Smooth muscle cell (in vitro differentiated cells): ENCODE measurements around the gene EPX. TPM values are rescaled to one million over a fixed set of nuclear protein-coding genes. Genes with fewer than 3 reads are reported as not detected.

ENCODE experiments used
- DNase-seq: peaks from one replicate; lab custom pipeline; 2025; ENCODE audit not compliant: unreplicated experiment; lab: John Stamatoyannopoulos, UW
- H2AFZ ChIP-seq: fragments of 200-600 bp; sonication (generic); 2 replicates; pipeline ENCODE4 v1.6.0; 2016; ENCODE audit warnings: antibody characterized with exemption, low read depth, mild to moderate bottlenecking
- H3F3A ChIP-seq: fragments of 200-600 bp; sonication (generic); 2 replicates; pipeline ENCODE4 v1.6.0; 2017; ENCODE audit warnings: antibody characterized with exemption, low read depth
- H3K27ac ChIP-seq: fragments of 200-600 bp; sonication (generic); 2 replicates; pipeline ENCODE4 v1.5.1; 2016; ENCODE audit warnings: low read depth, mild to moderate bottlenecking
- H3K27me3 ChIP-seq: fragments of 200-600 bp; sonication (generic); 2 replicates; pipeline ENCODE4 v1.6.1; 2016; ENCODE audit warnings: low read depth, mild to moderate bottlenecking
- H3K36me3 ChIP-seq: fragments of 200-600 bp; sonication (generic); 2 replicates; pipeline ENCODE4 v1.5.1; 2016; ENCODE audit warnings: low read depth
- H3K4me1 ChIP-seq: fragments of 200-600 bp; sonication (generic); 2 replicates; pipeline ENCODE4 v1.5.1; 2016; ENCODE audit warnings: low read depth
- H3K4me2 ChIP-seq: fragments of 200-600 bp; sonication (generic); 2 replicates; pipeline ENCODE4 v1.6.0; 2016; ENCODE audit warnings: mild to moderate bottlenecking
- H3K4me3 ChIP-seq: fragments of 200-600 bp; sonication (generic); 2 replicates; pipeline ENCODE4 v1.5.1; 2016; ENCODE audit warnings: mild to moderate bottlenecking
- H3K79me2 ChIP-seq: fragments of 200-600 bp; sonication (generic); 2 replicates; pipeline ENCODE4 v1.6.0; 2016; ENCODE audit warnings: low read depth, mild to moderate bottlenecking
- H3K9ac ChIP-seq: fragments of 200-600 bp; sonication (generic); 2 replicates; pipeline ENCODE4 v1.6.0; 2016; ENCODE audit warnings: low read depth
- H3K9me3 ChIP-seq: fragments of 200-600 bp; sonication (generic); replicated peaks from 2 replicates; pipeline ENCODE4 v1.5.1; 2016; ENCODE audit warnings: low read depth
- H4K20me1 ChIP-seq: fragments of 200-600 bp; sonication (generic); 2 replicates; pipeline ENCODE4 v1.6.0; 2016; ENCODE audit warnings: low read depth
- CTCF ChIP-seq: fragments of 200-600 bp; sonication (generic); IDR thresholded peaks from 2 replicates; pipeline ENCODE4 v1.5.1; 2017; ENCODE audit warnings: borderline replicate concordance, mild to moderate bottlenecking, antibody characterized with exemption; ENCODE audit not compliant: insufficient read depth, poor library complexity, severe bottlenecking
- WGBS: methylation state at CpG from one replicate; pipeline ENCODE4 v1.1.7; 2016; ENCODE audit warnings: low lambda C conversion rate; 5-methylcytosine and 5-hydroxymethylcytosine counted together
- polyA plus RNA-seq: library from polyadenylated mRNA; unstranded; fragments of >200 nt; fragmentation: Nextera tagmentation; extraction: Ambion mirVana; gene quantifications from 2 replicates; pipeline ENCODE4 v1.2.1, GENCODE V29; 2016
- total RNA-seq: library from RNA; depleted of rRNA; stranded (reverse); fragments of >200 nt; gene quantifications from 2 replicates; pipeline ENCODE4 v1.2.3, GENCODE V29; 2014

The EPX gene
- total and polyA plus RNA-seq, 2 experiments from 2014 or later = not detected

DNA sequence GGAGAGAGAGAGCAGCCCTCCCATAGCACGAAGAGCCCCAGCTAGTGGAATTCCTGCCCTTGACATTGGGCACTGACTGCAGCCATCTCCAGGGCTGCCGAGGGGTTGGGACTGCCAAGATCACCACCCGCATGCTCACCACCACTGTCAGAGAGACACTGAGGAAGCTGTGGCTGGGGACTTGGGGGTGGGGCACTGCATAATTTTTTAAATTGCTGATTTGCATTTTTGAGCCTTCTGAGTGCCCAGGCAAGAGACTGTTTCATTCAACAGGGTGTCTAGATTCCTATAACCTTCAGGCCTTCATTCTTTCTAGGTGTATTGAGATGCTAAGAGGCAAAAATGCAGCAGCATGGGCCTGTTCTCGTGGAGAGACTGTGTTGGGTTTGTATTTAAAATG is 9.0 kb upstream of the EPX start:
- Histone ChIP-seq H3K4me2 (no peak overlapping the region), H3K9ac (no peak overlapping the region), H3K27me3 (peaks cover 3% of the 10 kb centered on the region), H3K4me1 (no peaks in the 10 kb centered on the region), H2AFZ (no peak overlapping the region), H3K27ac (no peak overlapping the region), H3K4me3 (no peak overlapping the region), H4K20me1 (no peaks in the 10 kb centered on the region), H3K9me3 (no peaks in the 10 kb centered on the region), H3F3A (no peaks in the 10 kb centered on the region), H3K79me2 (no peaks in the 10 kb centered on the region), H3K36me3 (no peaks in the 10 kb centered on the region)
- no peak for TF ChIP-seq CTCF
- DNase-seq = no peak
- WGBS = 96% methylated on average over 4 of the region's 4 CpGs

DNA sequence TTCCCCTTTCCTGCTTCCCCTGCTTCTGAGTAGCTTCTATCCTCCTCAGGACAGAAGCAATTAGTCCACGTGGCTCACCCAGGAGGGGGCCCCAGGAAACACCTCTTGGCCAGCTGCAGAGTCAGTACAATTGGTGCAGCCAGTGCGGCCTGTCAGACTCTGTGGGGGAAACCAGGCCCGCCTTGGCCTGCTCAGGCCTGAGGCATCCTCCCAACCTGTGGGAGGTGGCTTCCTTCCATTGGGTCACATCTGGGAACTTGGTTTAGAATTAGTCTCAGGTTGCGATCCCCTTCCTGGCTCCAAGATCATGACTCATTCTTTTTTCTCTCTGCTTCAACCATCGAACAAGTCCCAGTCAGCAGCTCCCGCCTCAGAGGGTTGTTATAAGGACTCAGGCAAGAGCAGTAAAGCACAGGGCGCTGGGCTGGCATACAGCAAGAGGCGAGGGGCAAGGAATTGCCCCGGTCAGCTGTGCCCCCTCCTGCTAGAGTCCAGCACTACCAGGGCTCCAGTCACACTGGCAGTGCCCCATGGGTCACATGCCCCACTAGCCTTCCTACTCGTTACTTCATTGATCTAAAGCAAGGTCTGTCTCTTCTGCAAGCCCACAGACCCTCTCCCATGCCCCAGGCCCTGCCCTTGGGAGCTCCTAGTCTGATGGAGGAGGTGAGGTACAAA is 8.1 kb upstream of the EPX start:
- no peak overlapping the region for H3K4me3 ChIP-seq
- no peak overlapping the region for H2AFZ ChIP-seq
- no peak overlapping the region for H3K27ac ChIP-seq
- H3K9me3 ChIP-seq = no peaks in the 10 kb centered on the region
- no peaks in the 10 kb centered on the region for H4K20me1 ChIP-seq
- no peaks in the 10 kb centered on the region for H3K4me1 ChIP-seq
- DNase-seq = no peak
- H3K4me2 ChIP-seq = no peak overlapping the region
- no peak overlapping the region for H3K9ac ChIP-seq
- no peaks in the 10 kb centered on the region for H3K79me2 ChIP-seq
- no peaks in the 10 kb centered on the region for H3F3A ChIP-seq
- peaks cover 3% of the 10 kb centered on the region for H3K27me3 ChIP-seq
- no peak for TF ChIP-seq CTCF
- 61% methylated on average over 10 of the region's 10 CpGs for WGBS
- H3K36me3 ChIP-seq = no peaks in the 10 kb centered on the region

DNA sequence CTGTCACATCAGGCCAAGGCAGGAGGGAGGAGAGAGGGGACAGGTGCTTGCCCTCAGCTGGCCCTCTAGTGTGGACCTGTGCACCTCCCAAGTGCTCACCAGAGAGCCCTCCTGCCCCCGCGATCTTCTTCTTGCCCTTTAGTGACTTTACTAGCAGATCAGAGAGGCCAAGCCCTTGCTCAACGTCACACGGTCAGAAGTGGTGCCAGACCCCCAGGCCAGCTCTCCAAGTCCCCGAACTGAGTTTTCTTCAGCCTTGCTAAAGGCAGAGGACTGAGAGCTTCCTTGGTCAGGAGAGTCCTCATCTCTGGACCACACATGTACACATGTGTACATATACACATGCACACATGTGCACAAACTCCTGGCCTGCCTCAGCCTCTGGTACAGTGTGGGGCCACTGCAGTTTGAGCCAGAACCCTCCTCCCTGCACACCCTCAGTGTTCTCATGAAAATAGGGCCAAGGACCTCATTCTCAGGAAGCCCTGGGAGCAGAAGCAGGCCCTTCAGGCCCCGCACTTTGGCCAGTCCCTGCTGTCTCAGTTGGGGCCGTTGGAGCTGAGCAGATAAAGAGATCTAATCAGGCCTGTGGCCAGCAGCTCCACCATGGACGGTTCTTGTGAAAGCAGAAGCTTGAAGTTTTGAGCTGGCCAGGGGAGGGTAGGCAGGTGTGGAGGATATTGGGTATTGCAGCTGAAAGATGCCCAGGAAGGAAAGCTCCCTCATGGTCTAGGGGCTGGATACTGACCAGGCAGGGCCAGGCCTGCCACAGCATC is 7.4 kb upstream of the EPX start:
- Histone ChIP-seq H3K27me3 (peaks cover 3% of the 10 kb centered on the region), H3K9ac (no peak overlapping the region), H3F3A (no peaks in the 10 kb centered on the region), H3K79me2 (no peaks in the 10 kb centered on the region), H3K4me1 (no peaks in the 10 kb centered on the region), H3K4me3 (no peak overlapping the region), H3K9me3 (no peaks in the 10 kb centered on the region), H3K27ac (no peak overlapping the region), H4K20me1 (no peaks in the 10 kb centered on the region), H2AFZ (no peak overlapping the region), H3K4me2 (no peak overlapping the region), H3K36me3 (no peaks in the 10 kb centered on the region)
- DNase-seq = no peak
- TF ChIP-seq CTCF = no peak
- 77% methylated on average over 8 of the region's 8 CpGs for whole genome bisulfite sequencing
